Peyer's patch (tissue), 4 donors: Measurements from ENCODE around the gene DCHS2. TPM values are rescaled to one million over a fixed set of nuclear protein-coding genes. Genes with fewer than 3 reads are reported as not detected.

Experiments
- DNase-seq, 3 donors: peaks; one replicate each; pipeline ENCODE4 v3.0.0-alpha.2; 2017 to 2019
- H3K27ac ChIP-seq, 4 donors: fragments of 200-600 bp; sonication (generic); one replicate each; pipeline ENCODE4 v1.5.1; 2016 to 2019
- H3K27me3 ChIP-seq, 2 donors: fragments of 200-600 bp; sonication (generic); one replicate each; pipeline ENCODE4 v1.5.1; 2019
- H3K36me3 ChIP-seq, 3 donors: fragments of 200-600 bp; sonication (generic); one replicate each; pipeline ENCODE4 v1.5.1; 2016 to 2019
- H3K4me1 ChIP-seq, 4 donors: fragments of 200-600 bp; sonication (generic); one replicate each; pipeline ENCODE4 v1.5.1; 2016 to 2019
- H3K4me3 ChIP-seq, 4 donors: fragments of 200-600 bp; sonication (generic); 1 replicate in 3 of 4; 2 replicates in 1 of 4; pipeline ENCODE4 v1.5.1; 2016 to 2019; ENCODE audit warnings: mild to moderate bottlenecking in 1 of 4
- H3K9me3 ChIP-seq, 4 donors: fragments of 200-600 bp; sonication (generic); one replicate each; pipeline ENCODE4 v1.5.1; 2016 to 2019; ENCODE audit warnings: mild to moderate bottlenecking in 1 of 4
- CTCF ChIP-seq, 6 experiments: fragments of 450-650 bp in 4 of 6; fragments of 200-600 bp in 2 of 6; sonication (generic) in 1 of 6; IDR thresholded peaks; one replicate each; pipeline ENCODE4 v1.5.1; 2017 to 2019; ENCODE audit warnings: antibody characterized with exemption in 6 of 6, mild to moderate bottlenecking in 3 of 6, moderate library complexity in 1 of 6
- POLR2A ChIP-seq, 2 donors: fragments of 450-650 bp; IDR thresholded peaks; one replicate each; pipeline ENCODE4 v1.5.1; 2017; ENCODE audit warnings: antibody characterized with exemption in 2 of 2, mild to moderate bottlenecking in 2 of 2, moderate library complexity in 2 of 2
- total RNA-seq, 4 donors: library from RNA; depleted of rRNA; stranded (reverse); fragments of >200 nt; gene quantifications; one replicate each; pipeline ENCODE4 v1.1.0, GENCODE V29; 2016

Gene DCHS2
- total RNA-seq, 4 donors from 2014 or later: 0.28 to 0.88 (median 0.67) TPM; not detected in 1

GRCh38 chr4:154234576-154234975 lies 257.0 kb downstream of the DCHS2 start:
- H3K4me3 ChIP-seq: no peak overlapping the region
- TF ChIP-seq CTCF (IDR thresholded peaks at IDR 0.05) (no peak), POLR2A (IDR thresholded peaks at IDR 0.05) (no peak)
- H3K4me1 ChIP-seq: no peaks in the 10 kb centered on the region
- no peaks in the 10 kb centered on the region for H3K36me3 ChIP-seq
- H3K27ac ChIP-seq: no peak overlapping the region
- no peaks in the 10 kb centered on the region for H3K9me3 ChIP-seq
- DNase-seq: no peak
- no peaks in the 10 kb centered on the region for H3K27me3 ChIP-seq

GRCh38 chr4:154231806-154232478 lies 259.7 kb downstream of the DCHS2 start:
- TF ChIP-seq CTCF (IDR thresholded peaks at IDR 0.05) (no peak), POLR2A (IDR thresholded peaks at IDR 0.05) (no peak)
- Histone ChIP-seq H3K27ac (no peak overlapping the region), H3K4me3 (no peak overlapping the region), H3K4me1 (no peaks in the 10 kb centered on the region), H3K27me3 (no peaks in the 10 kb centered on the region), H3K9me3 (no peaks in the 10 kb centered on the region), H3K36me3 (no peaks in the 10 kb centered on the region)
- DNase-seq: no peak

- no peak overlapping the region for H3K4me3 ChIP-seq
- H3K4me1 ChIP-seq: no peaks in the 10 kb centered on the region
Observed at GRCh38 chr4:154230723-154231122, 260.9 kb downstream of the DCHS2 start.

GRCh38 chr4:154230091-154230490 lies 261.5 kb downstream of the DCHS2 start:
- Histone ChIP-seq H3K27me3 (no peaks in the 10 kb centered on the region), H3K27ac (no peak overlapping the region), H3K4me1 (no peaks in the 10 kb centered on the region), H3K4me3 (no peak overlapping the region), H3K36me3 (no peaks in the 10 kb centered on the region), H3K9me3 (no peaks in the 10 kb centered on the region)
- TF ChIP-seq CTCF (IDR thresholded peaks at IDR 0.05) (no peak), POLR2A (IDR thresholded peaks at IDR 0.05) (no peak)
- DNase-seq: no peak

More at GRCh38 chr4:154230723-154231122, 260.9 kb downstream of the DCHS2 start:
- Histone ChIP-seq H3K9me3 (no peaks in the 10 kb centered on the region), H3K27me3 (no peaks in the 10 kb centered on the region), H3K27ac (no peak overlapping the region), H3K36me3 (no peaks in the 10 kb centered on the region)
- no peak for DNase-seq
- TF ChIP-seq POLR2A (IDR thresholded peaks at IDR 0.05) (no peak), CTCF (IDR thresholded peaks at IDR 0.05) (no peak)

- Histone ChIP-seq H3K4me3 (no peak overlapping the region), H3K36me3 (no peaks in the 10 kb centered on the region), H3K27me3 (no peaks in the 10 kb centered on the region), H3K9me3 (no peaks in the 10 kb centered on the region), H3K4me1 (no peaks in the 10 kb centered on the region), H3K27ac (no peak overlapping the region)
- TF ChIP-seq POLR2A (IDR thresholded peaks at IDR 0.05) (no peak), CTCF (IDR thresholded peaks at IDR 0.05) (no peak)
- no peak for DNase-seq
Observed at GRCh38 chr4:154222875-154223274, 268.7 kb downstream of the DCHS2 start.
